Measurements from ENCODE around the gene SHPK.

Gene SHPK

GRCh38 chr17:3659541-3660111 is 23.6 kb upstream of the SHPK start:
- DNase-seq = no peak

- no peak for DNase-seq
Observed at GRCh38 chr17:3658784-3659449, 22.9 kb upstream of the SHPK start.

GRCh38 chr17:3657874-3658783 is 22.1 kb upstream of the SHPK start:
- DNase-seq = no peak

GRCh38 chr17:3657588-3657869 is 21.5 kb upstream of the SHPK start:
- DNase-seq = no peak

- DNase-seq = no peak
Observed at GRCh38 chr17:3656755-3657587, 20.9 kb upstream of the SHPK start.

- no peak for DNase-seq
Observed at GRCh38 chr17:3656353-3656752, 20.3 kb upstream of the SHPK start.

- no peak for DNase-seq
Observed at GRCh38 chr17:3655766-3656165, 19.7 kb upstream of the SHPK start.

GRCh38 chr17:3647769-3648555 is 11.9 kb upstream of the SHPK start:
- peak; percentile 70 for DNase-seq

- no peak for DNase-seq
Observed at GRCh38 chr17:3647251-3647650, 11.2 kb upstream of the SHPK start.

- DNase-seq = no peak
Observed at GRCh38 chr17:3645310-3645709, 9.3 kb upstream of the SHPK start.

GRCh38 chr17:3643889-3644349 is 7.9 kb upstream of the SHPK start:
- DNase-seq = peak; percentile 69

- DNase-seq = no peak
Observed at GRCh38 chr17:3641717-3642486, 5.9 kb upstream of the SHPK start.

GRCh38 chr17:3641014-3641413 is 5.0 kb upstream of the SHPK start:
- DNase-seq = no peak

GRCh38 chr17:3639981-3640596 is 4.0 kb upstream of the SHPK start:
- DNase-seq = peak; percentile 76

GRCh38 chr17:3636908-3637373 is 891 bp upstream of the SHPK start:
- peak; percentile 63 for DNase-seq

- no peak for DNase-seq
Observed at GRCh38 chr17:3635474-3636153, 436 bp downstream of the SHPK start.

GRCh38 chr17:3632287-3632686 is 3.8 kb downstream of the SHPK start:
- no peak for DNase-seq

- no peak for DNase-seq
Observed at GRCh38 chr17:3630781-3631180, 5.3 kb downstream of the SHPK start.

- no peak for DNase-seq
Observed at GRCh38 chr17:3627769-3628167, 8.3 kb downstream of the SHPK start.

All from activated CD8-positive, alpha-beta memory T cell treated with anti-CD3 and anti-CD28 coated beads, Interleukin-2, amount 50 U/mL, for 48 hours (primary cell).